Panc1 (cell line): ENCODE measurements around the gene IL1A. TPM values are rescaled to one million over a fixed set of nuclear protein-coding genes. Genes with fewer than 3 reads are reported as not detected.

Experiments
- ATAC-seq: fragments of 200-7000 bp; cut with Tn5 transposase; 2 replicates; pipeline ENCODE4 v1.9.1; 2020; ENCODE audit warnings: mild to moderate bottlenecking, moderate library complexity
- BruUV-seq: library from RNA; stranded (reverse); fragments of 400-500 nt; replicated peaks from 2 replicates; lab custom pipeline; 2021; lab: Mats Ljungman, UMichigan
- CTCF ChIA-PET: fragments of 300-600 bp; sonication (Branson Sonifier 250); formaldehyde crosslinking; loops from one replicate; lab custom pipeline; 2022; ENCODE audit warnings: antibody characterized with exemption; lab: Charles Lee
- POLR2A ChIA-PET: fragments of 300-600 bp; sonication (Branson Sonifier 250); formaldehyde crosslinking; loops from one replicate; lab custom pipeline; 2022; ENCODE audit warnings: antibody characterized with exemption; lab: Charles Lee
- DNase-seq: peaks from one replicate; pipeline ENCODE4 v3.0.0-alpha.2; 2010; ENCODE audit warnings: low read depth, low spot score
- H3K27ac ChIP-seq: 2 replicates; pipeline ENCODE4 v1.5.1; 2011; ENCODE audit warnings: mild to moderate bottlenecking, low read length, inconsistent platforms
- H3K27me3 ChIP-seq: fragments of 200-500 bp; sonication (Bioruptor generic); 2 replicates; pipeline ENCODE4 v1.6.0; 2014; ENCODE audit warnings: low read length, inconsistent platforms; ENCODE audit not compliant: control insufficient read depth, insufficient read depth
- H3K36me3 ChIP-seq: fragments of 200-500 bp; sonication (Bioruptor generic); 2 replicates; pipeline ENCODE4 v1.5.1; 2014; ENCODE audit warnings: inconsistent platforms, mild to moderate bottlenecking, low read length, moderate library complexity; ENCODE audit not compliant: control insufficient read depth, insufficient read depth
- H3K4me1 ChIP-seq: 2 replicates; pipeline ENCODE4 v1.5.1; 2011; ENCODE audit warnings: inconsistent platforms, mild to moderate bottlenecking, low read length, moderate library complexity; ENCODE audit not compliant: control insufficient read depth, insufficient read depth
- H3K4me3 ChIP-seq, 2 experiments: 2 replicates each; pipeline ENCODE4 v1.5.1; 2011 to 2012; ENCODE audit warnings: low read depth in 2 of 2, low read length in 2 of 2, mild to moderate bottlenecking in 2 of 2, inconsistent platforms in 1 of 2, moderate library complexity in 1 of 2
- H3K9me3 ChIP-seq: fragments of 200-500 bp; sonication (Bioruptor generic); 2 replicates; pipeline ENCODE4 v1.5.1; 2014; ENCODE audit warnings: low read depth, mild to moderate bottlenecking, inconsistent platforms, low read length, moderate library complexity; ENCODE audit not compliant: control insufficient read depth, insufficient read depth
- CTCF ChIP-seq: fragments of 450-650 bp; IDR thresholded peaks from 2 replicates; pipeline ENCODE4 v1.5.1; 2017; ENCODE audit warnings: mild to moderate bottlenecking
- POLR2AphosphoS5 ChIP-seq: IDR thresholded peaks from 2 replicates; pipeline ENCODE4 v1.6.1; 2012; ENCODE audit warnings: mild to moderate bottlenecking, low read depth, low read length, moderate library complexity
- REST ChIP-seq, 2 experiments: IDR thresholded peaks; 2 replicates each; pipeline ENCODE4 v1.6.1; 2011 to 2012; ENCODE audit warnings: low read depth in 2 of 2, control low read depth in 1 of 2, low read length in 1 of 2, mild to moderate bottlenecking in 1 of 2, moderate library complexity in 1 of 2; ENCODE audit not compliant: insufficient read depth in 1 of 2
- SIN3A ChIP-seq: IDR thresholded peaks from 2 replicates; pipeline ENCODE4 v1.6.1; 2012; ENCODE audit warnings: low read depth, mild to moderate bottlenecking, low read length, moderate library complexity, borderline replicate concordance; ENCODE audit not compliant: insufficient read depth
- TCF7L2 ChIP-seq: IDR thresholded peaks from 2 replicates; pipeline ENCODE4 v1.6.1; 2011; ENCODE audit warnings: mild to moderate bottlenecking, low read depth, low read length, inconsistent platforms
- in situ Hi-C: cut with HindIII; loops from 2 replicates; pipeline ENCODE4 v1.10.0; 2016; ENCODE audit warnings: low sequenced_read_pairs, low pct_unique_long_range_greater_than_20kb
- intact Hi-C: fragments of 100-400 bp; cut with micrococcal nuclease; formaldehyde crosslinking; loops from one replicate; pipeline ENCODE4 v1.10.0; 2022; ENCODE audit not compliant: unreplicated experiment
- total RNA-seq: library from RNA; stranded (reverse); gene quantifications from one replicate; pipeline ENCODE4 v1.2.1, GENCODE V29; 2021; ENCODE audit not compliant: unreplicated experiment

The IL1A gene
- total RNA-seq, 1 experiment from 2014 or later = not detected

- POLR2A ChIA-PET = no interaction called here
- Histone ChIP-seq H3K27me3 (peaks cover 2% of the 10 kb centered on the region; the same call in 1 of the 2 replicates), H3K36me3 (no peaks in the 10 kb centered on the region), H3K4me1 (no peaks in the 10 kb centered on the region), H3K27ac (no peak overlapping the region), H3K9me3 (no peaks in the 10 kb centered on the region), H3K4me3 (no peak overlapping the region)
- no peak for TF ChIP-seq POLR2AphosphoS5
- no peak for TF ChIP-seq TCF7L2
- no peak for TF ChIP-seq REST (IDR thresholded peaks at IDR 0.05; ENCODE audit: insufficient read depth in 1 of 2, low read depth in 2 of 2, low read length in 1 of 2)
- no peak for TF ChIP-seq CTCF
- no peak for TF ChIP-seq SIN3A
- BruUV-seq = no TSS peak
- CTCF ChIA-PET = no interaction called here
- in situ Hi-C loops (no loop called here), intact Hi-C loops (no loop called here)
- no peak for DNase-seq
- ATAC-seq = no peak
Measured at GRCh38 chr2:112832841-112833638, 48.7 kb upstream of the IL1A start.

- CTCF ChIA-PET = no interaction called here
- no peak for ATAC-seq
- no peak for TF ChIP-seq REST (IDR thresholded peaks at IDR 0.05; ENCODE audit: insufficient read depth in 1 of 2, low read depth in 2 of 2, low read length in 1 of 2)
- H3K36me3 ChIP-seq = no peaks in the 10 kb centered on the region
- intact Hi-C loops = no loop called here
- no peak for DNase-seq
- H3K4me3 ChIP-seq = no peak overlapping the region
- no peak overlapping the region for H3K27ac ChIP-seq
- no peaks in the 10 kb centered on the region for H3K4me1 ChIP-seq
- H3K27me3 ChIP-seq = peaks cover 2% of the 10 kb centered on the region; the same call in 1 of the 2 replicates
- POLR2A ChIA-PET = no interaction called here
- H3K9me3 ChIP-seq = no peaks in the 10 kb centered on the region
- in situ Hi-C loops = no loop called here
- no TSS peak for BruUV-seq
Measured at GRCh38 chr2:112831946-112832840, 47.9 kb upstream of the IL1A start.
